Activated CD8-positive, alpha-beta T cell treated with anti-CD3 and anti-CD28 coated beads, Interleukin-2, amount 10 ng/mL, durations not matched to agents 7 days and 5 days (primary cell): ENCODE measurements around the gene PAX5. TPM values are rescaled to one million over a fixed set of nuclear protein-coding genes. Genes with fewer than 3 reads are reported as not detected.

Experiments
- ATAC-seq: fragments of 150-1000 bp; cut with Tn5 transposase; one replicate; pipeline ENCODE4 v1.10.0; 2021; ENCODE audit warnings: moderate library complexity
- CTCF ChIA-PET: fragments of 350-600 bp; sonication (Branson Sonifier 250); formaldehyde crosslinking; loops from one replicate; lab custom pipeline; 2021; ENCODE audit warnings: antibody characterized with exemption; lab: Charles Lee
- POLR2A ChIA-PET: fragments of 350-600 bp; sonication (Branson Sonifier 250); formaldehyde crosslinking; loops from one replicate; lab custom pipeline; 2021; ENCODE audit warnings: antibody characterized with exemption; lab: Charles Lee
- DNase-seq: peaks from one replicate; pipeline ENCODE4 v3.0.0-alpha.2; 2020
- H3K27ac Mint-ChIP-seq: one replicate; pipeline ENCODE4 v1.8.0; 2021; ENCODE audit warnings: mild to moderate bottlenecking, mixed read lengths
- H3K27me3 Mint-ChIP-seq: one replicate; pipeline ENCODE4 v1.8.0; 2021; ENCODE audit warnings: low read depth, mixed read lengths
- H3K36me3 Mint-ChIP-seq: one replicate; pipeline ENCODE4 v1.8.0; 2021; ENCODE audit warnings: low read depth, mixed read lengths
- H3K4me1 Mint-ChIP-seq: one replicate; pipeline ENCODE4 v1.8.0; 2021; ENCODE audit warnings: low read depth, mixed read lengths
- H3K4me3 Mint-ChIP-seq: one replicate; pipeline ENCODE4 v1.8.0; 2021; ENCODE audit warnings: mild to moderate bottlenecking, mixed read lengths
- H3K9me3 Mint-ChIP-seq: one replicate; pipeline ENCODE4 v1.8.0; 2022; ENCODE audit warnings: mixed read lengths; ENCODE audit not compliant: insufficient read depth
- total RNA-seq, 2 experiments: library from RNA; stranded (reverse); gene quantifications; one replicate each; pipeline ENCODE4 v1.2.3, GENCODE V29; 2021

Gene PAX5
- total RNA-seq, 2 experiments from 2014 or later, result 0.34 to 0.45 TPM

GRCh38 chr9:36835271-36835996, 198.6 kb downstream of the PAX5 start:
- Mint-ChIP-seq H3K4me1 (no peaks in the 10 kb centered on the region), H3K36me3 (no peaks in the 10 kb centered on the region), H3K27ac (no peak overlapping the region), H3K4me3 (no peak overlapping the region), H3K9me3 (no peaks in the 10 kb centered on the region), H3K27me3 (no peaks in the 10 kb centered on the region)
- ATAC-seq (no peak), DNase-seq (no peak)
- ChIA-PET CTCF (no interaction called here), POLR2A (no interaction called here)

- CTCF ChIA-PET, result no interaction called here
- Mint-ChIP-seq H3K4me3 (no peak overlapping the region), H3K27ac (no peak overlapping the region), H3K9me3 (no peaks in the 10 kb centered on the region), H3K36me3 (no peaks in the 10 kb centered on the region), H3K4me1 (no peaks in the 10 kb centered on the region), H3K27me3 (no peaks in the 10 kb centered on the region)
- POLR2A ChIA-PET, result no interaction called here
- DNase-seq (no peak), ATAC-seq (no peak)
Observed at GRCh38 chr9:36834736-36835135, 199.3 kb downstream of the PAX5 start.

GRCh38 chr9:36833954-36834353, 200.1 kb downstream of the PAX5 start:
- H3K27ac Mint-ChIP-seq, result no peak overlapping the region
- no peaks in the 10 kb centered on the region for H3K27me3 Mint-ChIP-seq
- DNase-seq (no peak), ATAC-seq (no peak)
- H3K36me3 Mint-ChIP-seq, result no peaks in the 10 kb centered on the region
- ChIA-PET POLR2A (no interaction called here), CTCF (no interaction called here)
- no peak overlapping the region for H3K4me3 Mint-ChIP-seq
- no peaks in the 10 kb centered on the region for H3K4me1 Mint-ChIP-seq
- H3K9me3 Mint-ChIP-seq, result no peaks in the 10 kb centered on the region

- Mint-ChIP-seq H3K9me3 (no peaks in the 10 kb centered on the region), H3K27me3 (no peaks in the 10 kb centered on the region), H3K4me3 (no peak overlapping the region), H3K36me3 (no peaks in the 10 kb centered on the region), H3K4me1 (no peaks in the 10 kb centered on the region), H3K27ac (no peak overlapping the region)
- DNase-seq (no peak), ATAC-seq (no peak)
- CTCF ChIA-PET, result no interaction called here
- POLR2A ChIA-PET, result no interaction called here
Observed at GRCh38 chr9:36832164-36832795, 201.8 kb downstream of the PAX5 start.

GRCh38 chr9:36831381-36832161, 202.5 kb downstream of the PAX5 start:
- no peaks in the 10 kb centered on the region for H3K9me3 Mint-ChIP-seq
- ChIA-PET POLR2A (no interaction called here), CTCF (no interaction called here)
- H3K27ac Mint-ChIP-seq, result no peak overlapping the region
- H3K4me1 Mint-ChIP-seq, result no peaks in the 10 kb centered on the region
- no peak for ATAC-seq
- peaks cover 3% of the 10 kb centered on the region for H3K27me3 Mint-ChIP-seq
- no peaks in the 10 kb centered on the region for H3K36me3 Mint-ChIP-seq
- no peak overlapping the region for H3K4me3 Mint-ChIP-seq
- no peak for DNase-seq

DNA sequence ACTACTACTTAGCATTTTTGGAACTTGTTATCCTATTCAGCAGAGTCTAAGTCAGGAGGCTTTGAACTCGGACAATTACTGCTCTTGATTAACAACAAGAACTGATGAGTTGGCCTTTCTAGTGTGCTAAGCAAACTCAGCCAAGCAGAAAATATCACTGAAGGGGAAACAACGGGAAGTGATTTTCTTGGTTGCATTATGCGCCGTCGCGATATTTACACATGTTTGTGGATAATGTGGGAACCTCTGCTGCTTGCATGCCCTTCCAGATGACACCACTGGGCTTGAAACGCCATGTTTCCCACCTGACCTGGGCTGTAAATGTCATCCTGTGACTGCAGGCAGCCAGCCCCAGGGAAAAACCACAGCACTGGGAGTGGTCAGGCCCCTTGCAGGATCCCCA, 205.5 kb downstream of the PAX5 start:
- Mint-ChIP-seq H3K27ac (no peak overlapping the region), H3K4me1 (no peaks in the 10 kb centered on the region), H3K27me3 (peaks cover 3% of the 10 kb centered on the region), H3K36me3 (no peaks in the 10 kb centered on the region), H3K9me3 (no peaks in the 10 kb centered on the region), H3K4me3 (no peak overlapping the region)
- ATAC-seq, result no peak
- DNase-seq, result no peak
- POLR2A ChIA-PET, result no interaction called here
- CTCF ChIA-PET, result no interaction called here

DNA sequence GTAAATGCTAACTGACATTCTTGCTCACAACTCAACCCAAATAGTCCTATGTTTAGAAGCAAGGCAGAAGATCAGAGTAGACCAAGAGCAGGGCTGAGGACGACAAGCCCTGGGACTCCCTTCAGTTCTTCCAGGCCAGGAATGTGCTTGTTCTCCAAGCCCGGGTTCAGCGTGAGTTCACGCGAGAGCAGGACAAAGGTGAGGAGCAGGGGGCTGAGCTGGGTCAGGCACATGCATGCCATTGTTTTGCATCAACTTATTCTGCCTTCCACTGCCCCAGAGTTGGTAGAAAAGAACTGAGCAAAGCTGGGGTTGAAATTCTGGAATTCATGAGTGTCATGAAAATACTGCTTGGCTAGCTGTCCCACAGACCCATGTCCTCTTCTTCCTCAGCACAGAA, 206.5 kb downstream of the PAX5 start:
- DNase-seq, result no peak
- H3K27ac Mint-ChIP-seq, result no peak overlapping the region
- H3K9me3 Mint-ChIP-seq, result no peaks in the 10 kb centered on the region
- no peak overlapping the region for H3K4me3 Mint-ChIP-seq
- CTCF ChIA-PET, result no interaction called here
- POLR2A ChIA-PET, result no interaction called here
- no peak for ATAC-seq
- H3K27me3 Mint-ChIP-seq, result peaks cover 5% of the 10 kb centered on the region
- no peaks in the 10 kb centered on the region for H3K36me3 Mint-ChIP-seq
- no peaks in the 10 kb centered on the region for H3K4me1 Mint-ChIP-seq

DNA sequence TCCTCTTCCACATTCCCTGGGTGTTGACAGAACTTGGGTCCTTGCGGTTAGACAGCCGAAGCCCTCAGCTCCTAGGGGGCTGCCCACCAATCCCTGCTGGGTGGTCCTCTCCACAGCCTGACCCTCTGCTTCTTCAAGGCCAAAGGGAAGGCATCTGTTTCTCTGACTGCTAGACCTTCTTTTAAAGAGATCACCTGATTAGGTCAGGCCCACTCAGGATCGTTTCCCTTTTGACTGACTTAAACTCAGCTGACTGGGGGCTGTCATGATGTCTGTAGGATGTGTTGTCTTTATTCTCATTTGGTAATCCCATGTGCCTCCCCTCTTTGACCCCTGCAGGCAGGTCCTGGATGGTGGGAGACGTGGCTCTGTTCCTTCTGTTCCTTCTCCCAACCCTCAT, 207.5 kb downstream of the PAX5 start:
- ChIA-PET POLR2A (no interaction called here), CTCF (no interaction called here)
- Mint-ChIP-seq H3K36me3 (no peaks in the 10 kb centered on the region), H3K27ac (no peak overlapping the region), H3K9me3 (no peaks in the 10 kb centered on the region), H3K4me1 (no peaks in the 10 kb centered on the region), H3K27me3 (peaks cover 9% of the 10 kb centered on the region), H3K4me3 (no peak overlapping the region)
- ATAC-seq, result no peak
- DNase-seq, result no peak

GRCh38 chr9:36825179-36825578, 208.9 kb downstream of the PAX5 start:
- no peak overlapping the region for H3K27ac Mint-ChIP-seq
- no peaks in the 10 kb centered on the region for H3K9me3 Mint-ChIP-seq
- ChIA-PET POLR2A (no interaction called here), CTCF (no interaction called here)
- DNase-seq (no peak), ATAC-seq (no peak)
- H3K27me3 Mint-ChIP-seq, result peaks cover 14% of the 10 kb centered on the region
- H3K36me3 Mint-ChIP-seq, result no peaks in the 10 kb centered on the region
- no peak overlapping the region for H3K4me3 Mint-ChIP-seq
- no peaks in the 10 kb centered on the region for H3K4me1 Mint-ChIP-seq

DNA sequence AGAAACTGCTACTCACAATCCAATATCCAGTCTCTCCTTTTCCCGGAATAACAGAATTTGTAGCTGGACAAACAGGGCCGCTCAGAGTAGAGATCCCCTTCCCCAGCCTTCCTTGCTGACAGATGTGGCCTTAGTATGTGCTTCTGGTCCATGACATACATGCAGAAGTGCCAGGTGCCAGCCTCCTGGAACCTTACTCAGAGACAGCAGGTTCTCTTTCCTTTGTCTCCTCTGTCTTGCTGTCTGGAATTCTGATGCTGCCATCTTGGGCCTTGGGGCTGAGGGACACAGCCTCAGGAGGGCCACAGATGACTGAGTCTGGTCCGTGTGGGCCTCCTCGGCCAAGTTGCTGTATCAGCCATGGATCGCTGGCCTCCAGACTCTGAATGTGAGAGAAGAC, 210.1 kb downstream of the PAX5 start:
- Mint-ChIP-seq H3K27ac (no peak overlapping the region), H3K4me1 (no peaks in the 10 kb centered on the region), H3K9me3 (no peaks in the 10 kb centered on the region), H3K27me3 (peaks cover 16% of the 10 kb centered on the region), H3K4me3 (no peak overlapping the region), H3K36me3 (no peaks in the 10 kb centered on the region)
- ChIA-PET POLR2A (no interaction called here), CTCF (no interaction called here)
- DNase-seq (no peak), ATAC-seq (no peak)

GRCh38 chr9:36823466-36823865, 210.6 kb downstream of the PAX5 start:
- POLR2A ChIA-PET, result no interaction called here
- ATAC-seq, result no peak
- CTCF ChIA-PET, result no interaction called here
- H3K27me3 Mint-ChIP-seq, result peaks cover 19% of the 10 kb centered on the region
- H3K27ac Mint-ChIP-seq, result no peak overlapping the region
- DNase-seq, result no peak
- no peaks in the 10 kb centered on the region for H3K36me3 Mint-ChIP-seq
- H3K9me3 Mint-ChIP-seq, result no peaks in the 10 kb centered on the region
- H3K4me3 Mint-ChIP-seq, result no peak overlapping the region
- no peaks in the 10 kb centered on the region for H3K4me1 Mint-ChIP-seq

GRCh38 chr9:36822201-36822600, 211.9 kb downstream of the PAX5 start:
- Mint-ChIP-seq H3K27me3 (peaks cover 23% of the 10 kb centered on the region), H3K4me3 (no peak overlapping the region), H3K9me3 (no peaks in the 10 kb centered on the region), H3K36me3 (no peaks in the 10 kb centered on the region), H3K4me1 (no peaks in the 10 kb centered on the region), H3K27ac (no peak overlapping the region)
- ChIA-PET CTCF (no interaction called here), POLR2A (no interaction called here)
- no peak for DNase-seq
- ATAC-seq, result no peak
